Endothelial cell of coronary artery (primary cell): Measurements from ENCODE around the gene TRHDE. TPM values are rescaled to one million over a fixed set of nuclear protein-coding genes. Genes with fewer than 3 reads are reported as not detected.

Experiments used
- total RNA-seq: library from RNA; depleted of rRNA; stranded (reverse); fragments of >200 nt; gene quantifications from 2 replicates; pipeline ENCODE4 v1.2.3, GENCODE V29; 2014

TRHDE gene
- not detected in 2 replicates for total RNA-seq

GRCh38 chr12:72272091-72272661 is at the start of gene TRHDE:
Gene TRHDE (plus strand): TSS chr12:72272370. CDS start chr12:72272644, 274 bp downstream.

